GM20431 (cell line): ENCODE results near the gene TRPM2.

Source experiments
- in situ Hi-C: fragments of 300-500 bp; cut with MseI, MboI; formaldehyde crosslinking; loops from one replicate; pipeline ENCODE4 v1.15.0; 2020; ENCODE audit warnings: low sequenced_read_pairs; ENCODE audit not compliant: unreplicated experiment

Gene TRPM2

GRCh38 chr21:44353191-44353970, at the start of gene TRPM2:
TSS of gene TRPM2 (plus strand) at chr21:44353621. CDS start at chr21:44353701, 80 bp downstream.
- in situ Hi-C loops, result no loop called here

- in situ Hi-C loops, result no loop called here
Observed at GRCh38 chr21:44304011-44304616, 49.3 kb upstream of the TRPM2 start.

GRCh38 chr21:44304877-44305293, 48.5 kb upstream of the TRPM2 start:
- in situ Hi-C loops, result no loop called here

- in situ Hi-C loops, result no loop called here
Observed at GRCh38 chr21:44305691-44306090, 47.7 kb upstream of the TRPM2 start.

GRCh38 chr21:44306936-44307704, 46.3 kb upstream of the TRPM2 start:
- in situ Hi-C loops, result no loop called here

GRCh38 chr21:44310628-44311507, 42.6 kb upstream of the TRPM2 start:
- in situ Hi-C loops, result no loop called here

GRCh38 chr21:44312089-44312488, 41.3 kb upstream of the TRPM2 start:
- in situ Hi-C loops, result no loop called here

GRCh38 chr21:44312716-44313115, 40.7 kb upstream of the TRPM2 start:
- in situ Hi-C loops, result no loop called here

- in situ Hi-C loops, result no loop called here
Observed at GRCh38 chr21:44313451-44313850, 40.0 kb upstream of the TRPM2 start.

GRCh38 chr21:44314128-44314527, 39.3 kb upstream of the TRPM2 start:
- in situ Hi-C loops, result no loop called here

- in situ Hi-C loops, result no loop called here
Observed at GRCh38 chr21:44314561-44314960, 38.9 kb upstream of the TRPM2 start.

- in situ Hi-C loops, result no loop called here
Observed at GRCh38 chr21:44315691-44316203, 37.7 kb upstream of the TRPM2 start.

- in situ Hi-C loops, result no loop called here
Observed at GRCh38 chr21:44316277-44316900, 37.0 kb upstream of the TRPM2 start.

GRCh38 chr21:44317241-44317782, 36.1 kb upstream of the TRPM2 start:
- in situ Hi-C loops, result no loop called here

GRCh38 chr21:44317871-44318270, 35.5 kb upstream of the TRPM2 start:
- in situ Hi-C loops, result no loop called here

GRCh38 chr21:44318489-44319285, 34.7 kb upstream of the TRPM2 start:
- in situ Hi-C loops, result no loop called here

GRCh38 chr21:44319407-44320065, 33.9 kb upstream of the TRPM2 start:
- in situ Hi-C loops, result no loop called here

GRCh38 chr21:44320847-44321246, 32.6 kb upstream of the TRPM2 start:
- in situ Hi-C loops, result no loop called here
